ENCODE data around the gene MSANTD7.

The MSANTD7 gene

GRCh38 chr10:14878266-14879123, 40.4 kb downstream of the MSANTD7 start, which contains the start of gene SUV39H2:
Gene SUV39H2, plus strand, starts transcription at chr10:14878866. Its CDS starts 23 bp downstream, at chr10:14878889.
- no peaks in the 10 kb centered on the region for H3K4me1 ChIP-seq (ENCODE audit: control insufficient read depth, insufficient read depth, low read length)
- peak within 1 kb of the TSS; percentile 82 for H3K4me3 ChIP-seq (ENCODE audit: low read depth, low read length)
- H3K36me3 ChIP-seq (ENCODE audit: control insufficient read depth in 2 of 2, insufficient read depth in 1 of 2, low read length in 2 of 2) = peaks cover 3 to 24% of the 10 kb centered on the region in 2 experiments; a peak in 2 of 3 replicates
- H3K9me3 ChIP-seq (ENCODE audit: control insufficient read depth, insufficient read depth, low read depth, low read length) = no peaks in the 10 kb centered on the region
- H3K27ac ChIP-seq (ENCODE audit: extremely low read depth, low read depth, low read length) = peak within 1 kb of the TSS; percentile 93
- POLR2A ChIA-PET = interaction anchor here (0.9 to 4.9 kb wide), 10 partner anchors 9 to 290 kb away, joined by 3 to 68 read pairs (median 6); partner anchors contain the start of genes CDNF, DCLRE1C, HSPA14 and MEIG1
- CTCF ChIA-PET = interaction anchor here (0.5 to 1.2 kb wide), 5 partner anchors 16 to 389 kb away, joined by 3 to 6 read pairs (median 4); no protein-coding TSS in a partner anchor
- TF ChIP-seq ZSCAN16 (tag by site-specific recombination; IDR thresholded peaks at IDR 0.05) (no peak), KLF7 (tag by site-specific recombination; IDR thresholded peaks at IDR 0.05; ENCODE audit: borderline replicate concordance) (peak; percentile 81; the same call in 1 of the 2 replicates), IKZF3 (tag by site-specific recombination; IDR thresholded peaks at IDR 0.05) (peak; percentile 78), MZF1 (tag by site-specific recombination; IDR thresholded peaks at IDR 0.05; ENCODE audit: borderline replicate concordance) (no peak), ZNF560 (tag by site-specific recombination; IDR thresholded peaks at IDR 0.05; ENCODE audit: borderline replicate concordance) (no peak), ZNF785 (tag by site-specific recombination; IDR thresholded peaks at IDR 0.05) (no peak), ZXDB (tag by site-specific recombination; IDR thresholded peaks at IDR 0.05) (peak; percentile 87), ZNF416 (tag by site-specific recombination; IDR thresholded peaks at IDR 0.05) (no peak), ZNF221 (tag by site-specific recombination; IDR thresholded peaks at IDR 0.05; ENCODE audit: borderline replicate concordance) (no peak), ZNF146 (tag by site-specific recombination; IDR thresholded peaks at IDR 0.05) (peak; percentile 35; the same call in 1 of the 2 replicates), ZNF510 (tag by site-specific recombination; IDR thresholded peaks at IDR 0.05; ENCODE audit: insufficient replicate concordance) (no peak), ZNF600 (tag by site-specific recombination; IDR thresholded peaks at IDR 0.05) (peak; percentile 84), ZBTB1 (tag by site-specific recombination; IDR thresholded peaks at IDR 0.05) (no peak), HOXC10 (CRISPR knock-in tag; IDR thresholded peaks at IDR 0.05) (0 out of 2 replicates have a peak, but pooled peaks have one; percentile 30), ZNF48 (tag by site-specific recombination; IDR thresholded peaks at IDR 0.05) (no peak), PRDM10 (tag by site-specific recombination; IDR thresholded peaks at IDR 0.05) (peak; percentile 60; the same call in 1 of the 2 replicates), ZNF37A (tag by site-specific recombination; IDR thresholded peaks at IDR 0.05) (no peak), ZNF707 (tag by site-specific recombination; IDR thresholded peaks at IDR 0.05) (no peak), ZNF449 (tag by site-specific recombination; IDR thresholded peaks at IDR 0.05) (no peak), ZNF426 (tag by site-specific recombination; IDR thresholded peaks at IDR 0.05) (no peak), ZNF658 (tag by site-specific recombination; IDR thresholded peaks at IDR 0.05) (no peak), ZNF530 (tag by site-specific recombination; IDR thresholded peaks at IDR 0.05; ENCODE audit: low read depth) (no peak), ZNF404 (tag by site-specific recombination; IDR thresholded peaks at IDR 0.05) (no peak), ZNF223 (tag by site-specific recombination; IDR thresholded peaks at IDR 0.05) (peak; percentile 97), OSR2 (tag by site-specific recombination; IDR thresholded peaks at IDR 0.05) (peak; percentile 36; the same call in 1 of the 2 replicates), ZNF701 (tag by site-specific recombination; IDR thresholded peaks at IDR 0.05) (no peak), ZNF548 (tag by site-specific recombination; IDR thresholded peaks at IDR 0.05) (no peak), ZNF280C (tag by site-specific recombination; IDR thresholded peaks at IDR 0.05) (no peak), ZSCAN30 (tag by site-specific recombination; IDR thresholded peaks at IDR 0.05) (no peak; the same call in none of the 2 replicates), PBX3 (CRISPR knock-in tag; IDR thresholded peaks at IDR 0.05) (no peak; the same call in 1 of the 2 replicates)

Data from HEK293 (cell line).